ENCODE data around the gene MPP4. TPM values are rescaled to one million over a fixed set of nuclear protein-coding genes. Genes with fewer than 3 reads are reported as not detected.

MPP4 gene
- total RNA-seq, 1 donor from 2014 or later: not detected

GRCh38 chr2:201661366-201661765, 37.1 kb downstream of the MPP4 start:
- H3K4me3 ChIP-seq (ENCODE audit: low read depth, low read length): no peak overlapping the region
- no peak for TF ChIP-seq CTCF (conservative IDR thresholded peaks at IDR 0.05; ENCODE audit: low read depth, low read length)
- DNase-seq (ENCODE audit: low read depth): no peak

- no peak overlapping the region for H3K4me3 ChIP-seq (ENCODE audit: low read depth, low read length)
- no peak for TF ChIP-seq CTCF (conservative IDR thresholded peaks at IDR 0.05; ENCODE audit: low read depth, low read length)
- DNase-seq (ENCODE audit: low read depth): no peak
These were observed 38.0 kb downstream of the MPP4 start for GRCh38 chr2:201660293-201660895.

GRCh38 chr2:201656740-201657139, 41.7 kb downstream of the MPP4 start:
- H3K4me3 ChIP-seq (ENCODE audit: low read depth, low read length): no peak overlapping the region
- TF ChIP-seq CTCF (conservative IDR thresholded peaks at IDR 0.05; ENCODE audit: low read depth, low read length): no peak
- no peak for DNase-seq (ENCODE audit: low read depth)

DNA sequence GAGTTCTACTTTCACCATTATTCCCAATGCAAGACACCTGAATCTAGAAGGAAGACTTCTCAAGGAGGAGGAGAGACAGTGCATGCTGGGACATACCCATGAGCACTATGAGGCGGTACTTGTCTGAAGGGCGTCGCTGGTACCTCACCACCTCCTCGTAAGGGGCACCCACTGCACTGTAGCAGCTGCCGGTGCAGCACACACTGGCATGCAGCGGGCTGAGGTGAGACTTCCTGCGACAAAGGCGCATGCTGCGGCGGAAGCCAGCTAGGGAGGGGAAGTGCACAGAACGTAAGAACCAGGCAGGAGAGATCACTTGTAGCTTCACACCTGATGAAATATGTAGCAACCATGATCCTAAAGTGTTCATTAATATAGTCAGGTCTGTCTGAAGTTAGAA, 42.3 kb downstream of the MPP4 start:
- DNase-seq (ENCODE audit: low read depth): no peak
- no peak for TF ChIP-seq CTCF (conservative IDR thresholded peaks at IDR 0.05; ENCODE audit: low read depth, low read length)
- H3K4me3 ChIP-seq (ENCODE audit: low read depth, low read length): no peak overlapping the region

- TF ChIP-seq CTCF (conservative IDR thresholded peaks at IDR 0.05; ENCODE audit: low read depth, low read length): no peak
- no peak overlapping the region for H3K4me3 ChIP-seq (ENCODE audit: low read depth, low read length)
- DNase-seq (ENCODE audit: low read depth): no peak
These were observed 43.6 kb downstream of the MPP4 start for GRCh38 chr2:201654616-201655384.

DNA sequence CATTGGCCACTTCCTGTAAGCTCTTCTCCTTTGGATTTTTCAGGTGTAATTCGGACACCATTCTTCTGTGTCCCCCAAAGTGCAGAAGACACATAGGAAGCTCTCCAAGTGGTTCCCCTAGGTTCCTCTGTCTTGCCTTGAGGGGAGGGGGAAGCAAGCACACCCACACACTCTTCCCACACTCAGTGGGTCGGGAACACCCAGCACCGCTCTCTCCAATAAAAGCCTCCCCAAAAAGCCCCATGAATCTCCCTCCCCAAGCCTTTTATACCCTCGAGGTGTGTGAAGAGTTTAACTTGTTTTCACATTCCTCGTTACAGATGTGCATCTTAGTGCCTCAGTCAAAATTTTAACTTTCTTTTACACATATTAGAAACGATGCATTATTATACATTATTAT, 45.2 kb downstream of the MPP4 start:
- no peak for TF ChIP-seq CTCF (conservative IDR thresholded peaks at IDR 0.05; ENCODE audit: low read depth, low read length)
- H3K4me3 ChIP-seq (ENCODE audit: low read depth, low read length): no peak overlapping the region

DNA sequence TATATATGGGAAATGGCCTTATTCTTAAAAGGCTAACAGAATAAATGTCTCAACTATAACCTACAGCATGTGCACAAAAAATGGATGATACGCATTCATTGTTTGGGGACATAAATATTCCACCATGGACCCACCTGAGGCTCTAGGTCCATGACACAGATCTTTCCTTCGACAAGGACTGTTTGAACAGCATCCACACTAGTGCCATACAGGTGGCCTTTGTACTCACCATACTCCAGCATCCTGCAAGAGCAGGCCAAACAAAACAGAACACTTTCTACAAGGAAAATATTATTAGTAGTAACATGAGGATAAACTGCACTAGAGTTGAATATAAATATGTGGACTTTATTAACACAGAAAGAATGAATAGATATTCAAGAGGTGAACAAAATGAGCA, 49.0 kb downstream of the MPP4 start:
- no peak for TF ChIP-seq CTCF (conservative IDR thresholded peaks at IDR 0.05; ENCODE audit: low read depth, low read length)
- DNase-seq (ENCODE audit: low read depth): no peak
- no peak overlapping the region for H3K4me3 ChIP-seq (ENCODE audit: low read depth, low read length)

More for the DNA sequence above, 45.2 kb downstream of the MPP4 start:
- DNase-seq (ENCODE audit: low read depth): no peak
